Heart left ventricle (tissue), 13 donors: ENCODE data around the gene CASP1.

ENCODE experiments used
- CTCF ChIP-seq, 12 donors: fragments of 200-600 bp; sonication (generic) in 4 of 12; IDR thresholded peaks; one replicate each; pipeline versions ENCODE4 v1.5.0 to v1.8.0; 2018 to 2022; ENCODE audit warnings: antibody characterized with exemption in 12 of 12, mild to moderate bottlenecking in 5 of 12
- POLR2A ChIP-seq, 2 donors: fragments of 450-650 bp; IDR thresholded peaks; one replicate each; pipeline ENCODE4 v1.6.1; 2017; ENCODE audit warnings: antibody characterized with exemption in 2 of 2, mild to moderate bottlenecking in 2 of 2, moderate library complexity in 2 of 2
- donor health status: ischemic (EF 13 %, LVEDD 7.1; RV severe dilation, severe dysfunction).
- donor health status: DM: no; HTN: yes; CAD: no.
- donor health status: DM: no; HTN: no; CAD: no.
- donor health status: ischemic (EF 25% LVEDD 6.9; RV normal size, moderate dysfunction).
- donor health status: ischemic (EF 25% LVEDD 5.7; RV mildly dilated, moderate dysfunction).
- donor health status: ischemic (EF 35%, LVEDD 5.7; RV mildly dilated, moderate dysfunction).
- donor health status: nonischemic (EF 11% LVEDD 7.7; RV severe dilation, severe dysfunction).
- donor health status: DM: yes; HTN: yes; CAD: no.
- donor health status: PGD.
- donor health status: ischemic (EF 29% LVEDD 5.4; RV normal size, mild dysfunction).
- donor health status: nonischemic (EF 23%, LVEDD 6.1; RV moderate dilation, normal function).

GRCh38 chr11:104984808-104985207 lies 50.1 kb downstream of the CASP1 start:
- TF ChIP-seq CTCF (IDR thresholded peaks at IDR 0.05) (no peak), POLR2A (IDR thresholded peaks at IDR 0.05) (no peak)
